Smooth muscle cell (in vitro differentiated cells): Measurements from ENCODE around the gene DNAAF1. TPM values are rescaled to one million over a fixed set of nuclear protein-coding genes. Genes with fewer than 3 reads are reported as not detected.

Experiments used
- DNase-seq: peaks from one replicate; lab custom pipeline; 2025; ENCODE audit not compliant: unreplicated experiment; lab: John Stamatoyannopoulos, UW
- H2AFZ ChIP-seq: fragments of 200-600 bp; sonication (generic); 2 replicates; pipeline ENCODE4 v1.6.0; 2016; ENCODE audit warnings: antibody characterized with exemption, low read depth, mild to moderate bottlenecking
- H3F3A ChIP-seq: fragments of 200-600 bp; sonication (generic); 2 replicates; pipeline ENCODE4 v1.6.0; 2017; ENCODE audit warnings: antibody characterized with exemption, low read depth
- H3K27ac ChIP-seq: fragments of 200-600 bp; sonication (generic); 2 replicates; pipeline ENCODE4 v1.5.1; 2016; ENCODE audit warnings: low read depth, mild to moderate bottlenecking
- H3K27me3 ChIP-seq: fragments of 200-600 bp; sonication (generic); 2 replicates; pipeline ENCODE4 v1.6.1; 2016; ENCODE audit warnings: low read depth, mild to moderate bottlenecking
- H3K36me3 ChIP-seq: fragments of 200-600 bp; sonication (generic); 2 replicates; pipeline ENCODE4 v1.5.1; 2016; ENCODE audit warnings: low read depth
- H3K4me1 ChIP-seq: fragments of 200-600 bp; sonication (generic); 2 replicates; pipeline ENCODE4 v1.5.1; 2016; ENCODE audit warnings: low read depth
- H3K4me2 ChIP-seq: fragments of 200-600 bp; sonication (generic); 2 replicates; pipeline ENCODE4 v1.6.0; 2016; ENCODE audit warnings: mild to moderate bottlenecking
- H3K4me3 ChIP-seq: fragments of 200-600 bp; sonication (generic); 2 replicates; pipeline ENCODE4 v1.5.1; 2016; ENCODE audit warnings: mild to moderate bottlenecking
- H3K79me2 ChIP-seq: fragments of 200-600 bp; sonication (generic); 2 replicates; pipeline ENCODE4 v1.6.0; 2016; ENCODE audit warnings: low read depth, mild to moderate bottlenecking
- H3K9ac ChIP-seq: fragments of 200-600 bp; sonication (generic); 2 replicates; pipeline ENCODE4 v1.6.0; 2016; ENCODE audit warnings: low read depth
- H3K9me3 ChIP-seq: fragments of 200-600 bp; sonication (generic); replicated peaks from 2 replicates; pipeline ENCODE4 v1.5.1; 2016; ENCODE audit warnings: low read depth
- H4K20me1 ChIP-seq: fragments of 200-600 bp; sonication (generic); 2 replicates; pipeline ENCODE4 v1.6.0; 2016; ENCODE audit warnings: low read depth
- CTCF ChIP-seq: fragments of 200-600 bp; sonication (generic); IDR thresholded peaks from 2 replicates; pipeline ENCODE4 v1.5.1; 2017; ENCODE audit warnings: borderline replicate concordance, mild to moderate bottlenecking, antibody characterized with exemption; ENCODE audit not compliant: insufficient read depth, poor library complexity, severe bottlenecking
- WGBS: methylation state at CpG from one replicate; pipeline ENCODE4 v1.1.7; 2016; ENCODE audit warnings: low lambda C conversion rate; 5-methylcytosine and 5-hydroxymethylcytosine counted together
- polyA plus RNA-seq: library from polyadenylated mRNA; unstranded; fragments of >200 nt; fragmentation: Nextera tagmentation; extraction: Ambion mirVana; gene quantifications from 2 replicates; pipeline ENCODE4 v1.2.1, GENCODE V29; 2016
- total RNA-seq: library from RNA; depleted of rRNA; stranded (reverse); fragments of >200 nt; gene quantifications from 2 replicates; pipeline ENCODE4 v1.2.3, GENCODE V29; 2014

DNAAF1 gene
- total and polyA plus RNA-seq, 2 experiments from 2014 or later = 0.09 TPM; not detected in 1

DNA sequence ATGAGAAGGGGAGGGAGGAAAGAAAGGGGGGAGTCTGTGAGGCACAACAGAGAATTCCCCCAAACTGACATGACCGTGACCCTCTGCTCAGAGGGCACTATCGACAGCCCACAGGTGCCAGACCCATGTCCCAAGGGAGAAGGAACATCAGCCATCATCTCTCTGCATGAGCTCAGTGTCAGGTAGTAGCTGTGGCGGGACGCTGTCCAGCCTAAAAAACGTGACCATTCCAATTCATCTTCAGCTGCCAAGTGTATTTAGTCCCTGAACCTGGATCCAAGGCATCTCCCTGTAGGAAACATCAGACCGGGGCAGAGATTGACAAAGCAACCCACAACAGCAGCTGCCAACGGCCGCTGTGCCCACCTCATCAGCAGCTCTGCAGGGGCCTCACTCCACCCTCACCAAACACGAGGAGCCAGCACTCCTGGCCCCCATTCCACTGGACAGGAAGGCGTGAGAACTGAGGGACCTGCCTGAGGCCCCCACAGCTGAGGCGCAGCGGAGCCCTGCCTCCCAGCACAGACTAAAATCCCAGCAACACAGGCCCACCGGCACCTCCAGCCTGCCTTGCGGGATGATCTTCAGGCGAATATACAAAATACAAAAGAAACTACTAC lies 33.1 kb downstream of the DNAAF1 start:
- Histone ChIP-seq H2AFZ (no peak overlapping the region), H3K9ac (no peak overlapping the region), H3F3A (peaks cover 9% of the 10 kb centered on the region), H3K4me1 (peaks cover 3% of the 10 kb centered on the region), H3K9me3 (no peaks in the 10 kb centered on the region), H3K4me3 (no peak overlapping the region), H3K27ac (peak overlapping the region; percentile 95), H3K4me2 (no peak overlapping the region), H3K27me3 (no peaks in the 10 kb centered on the region), H4K20me1 (peaks cover 5% of the 10 kb centered on the region), H3K79me2 (no peaks in the 10 kb centered on the region), H3K36me3 (no peaks in the 10 kb centered on the region)
- DNase-seq = no peak
- WGBS = 98% methylated on average over 15 of the region's 15 CpGs
- TF ChIP-seq CTCF = no peak

- no peak for TF ChIP-seq CTCF
These were observed 33.9 kb downstream of the DNAAF1 start for GRCh38 chr16:84178892-84179611.

GRCh38 chr16:84179612-84180320 lies 34.7 kb downstream of the DNAAF1 start:
- Histone ChIP-seq H3K4me1 (peaks cover 3% of the 10 kb centered on the region), H3K9me3 (no peaks in the 10 kb centered on the region), H4K20me1 (peaks cover 5% of the 10 kb centered on the region), H3K27me3 (no peaks in the 10 kb centered on the region), H3K4me3 (no peak overlapping the region), H3K36me3 (no peaks in the 10 kb centered on the region), H3K27ac (no peak overlapping the region), H3K79me2 (peaks cover 3% of the 10 kb centered on the region), H3F3A (peaks cover 9% of the 10 kb centered on the region), H2AFZ (no peak overlapping the region), H3K4me2 (no peak overlapping the region), H3K9ac (no peak overlapping the region)
- WGBS = 97% methylated on average over 30 of the region's 33 CpGs
- no peak for DNase-seq
- no peak for TF ChIP-seq CTCF

More at GRCh38 chr16:84178892-84179611, 33.9 kb downstream of the DNAAF1 start:
- Histone ChIP-seq H3K36me3 (no peaks in the 10 kb centered on the region), H3K9me3 (no peaks in the 10 kb centered on the region), H3F3A (peaks cover 9% of the 10 kb centered on the region), H4K20me1 (peaks cover 5% of the 10 kb centered on the region), H2AFZ (no peak overlapping the region), H3K4me1 (peaks cover 3% of the 10 kb centered on the region), H3K4me3 (no peak overlapping the region), H3K79me2 (no peaks in the 10 kb centered on the region), H3K4me2 (no peak overlapping the region), H3K27me3 (no peaks in the 10 kb centered on the region), H3K27ac (no peak overlapping the region), H3K9ac (no peak overlapping the region)
- no peak for DNase-seq
- 98% methylated on average over 16 of the region's 28 CpGs for WGBS
